ENCODE data around the gene ZNF691. TPM values are rescaled to one million over a fixed set of nuclear protein-coding genes. Genes with fewer than 3 reads are reported as not detected.
A peak's percentile ranks its signal among the peaks of the same experiment; 100 is the strongest.

The ZNF691 gene
- total RNA-seq, 1 donor from 2014 or later, result 4.5 TPM

DNA sequence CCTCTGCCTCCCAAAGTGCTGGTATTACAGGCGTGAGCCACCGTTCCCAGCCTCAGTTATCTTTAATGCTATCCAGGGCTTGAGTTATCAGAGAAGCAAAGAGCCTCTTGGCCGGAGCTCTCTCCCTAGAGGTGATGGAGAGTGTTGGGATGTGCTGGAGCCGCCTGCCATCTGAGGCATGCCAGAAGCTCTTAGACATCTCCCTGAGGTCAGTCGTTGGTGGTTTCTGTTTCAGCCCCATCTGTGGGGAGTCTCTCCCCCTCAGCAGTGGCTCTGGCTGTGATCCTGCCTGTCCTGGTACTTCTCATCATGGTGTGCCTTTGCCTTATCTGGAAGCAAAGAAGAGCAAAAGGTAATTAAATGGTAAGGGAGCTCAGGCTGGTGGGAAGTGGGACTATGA is 11.6 kb upstream of the ZNF691 start:
- Histone ChIP-seq H3K27me3 (ENCODE audit: control insufficient read depth, insufficient read depth, low read length) (no peaks in the 10 kb centered on the region), H3K4me3 (ENCODE audit: low read depth, low read length) (no peak overlapping the region), H3K36me3 (ENCODE audit: control insufficient read depth, insufficient read depth, low read length) (no peaks in the 10 kb centered on the region)
- TF ChIP-seq, protein P1, sequence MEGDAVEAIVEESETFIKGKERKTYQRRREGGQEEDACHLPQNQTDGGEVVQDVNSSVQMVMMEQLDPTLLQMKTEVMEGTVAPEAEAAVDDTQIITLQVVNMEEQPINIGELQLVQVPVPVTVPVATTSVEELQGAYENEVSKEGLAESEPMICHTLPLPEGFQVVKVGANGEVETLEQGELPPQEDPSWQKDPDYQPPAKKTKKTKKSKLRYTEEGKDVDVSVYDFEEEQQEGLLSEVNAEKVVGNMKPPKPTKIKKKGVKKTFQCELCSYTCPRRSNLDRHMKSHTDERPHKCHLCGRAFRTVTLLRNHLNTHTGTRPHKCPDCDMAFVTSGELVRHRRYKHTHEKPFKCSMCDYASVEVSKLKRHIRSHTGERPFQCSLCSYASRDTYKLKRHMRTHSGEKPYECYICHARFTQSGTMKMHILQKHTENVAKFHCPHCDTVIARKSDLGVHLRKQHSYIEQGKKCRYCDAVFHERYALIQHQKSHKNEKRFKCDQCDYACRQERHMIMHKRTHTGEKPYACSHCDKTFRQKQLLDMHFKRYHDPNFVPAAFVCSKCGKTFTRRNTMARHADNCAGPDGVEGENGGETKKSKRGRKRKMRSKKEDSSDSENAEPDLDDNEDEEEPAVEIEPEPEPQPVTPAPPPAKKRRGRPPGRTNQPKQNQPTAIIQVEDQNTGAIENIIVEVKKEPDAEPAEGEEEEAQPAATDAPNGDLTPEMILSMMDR (IDR thresholded peaks at IDR 0.05; ENCODE audit: insufficient read depth, low read length, severe bottlenecking), result no peak
- DNase-seq (ENCODE audit: low read depth) (no peak), FAIRE-seq (no peak)

DNA sequence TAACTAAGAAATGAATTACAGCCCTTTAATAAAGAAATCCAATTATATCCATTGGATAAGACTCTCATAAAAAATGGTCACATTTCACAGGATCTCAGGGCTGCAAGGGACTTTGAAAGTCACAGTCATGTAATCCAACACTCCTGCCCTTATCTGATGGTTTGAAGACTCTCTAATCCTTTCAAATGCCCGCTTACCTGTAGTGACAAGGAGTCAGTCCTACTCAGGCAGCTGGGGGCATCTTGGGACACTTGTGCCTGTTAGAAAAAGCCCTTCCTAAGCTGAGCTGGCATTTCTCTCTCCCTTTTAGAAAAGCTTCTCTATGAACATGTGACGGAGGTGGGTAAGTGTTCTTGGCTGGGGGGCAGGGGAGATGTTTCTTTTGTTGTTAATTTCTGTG is 11.0 kb upstream of the ZNF691 start:
- H3K4me3 ChIP-seq (ENCODE audit: low read depth, low read length), result no peak overlapping the region
- H3K27me3 ChIP-seq (ENCODE audit: control insufficient read depth, insufficient read depth, low read length), result no peaks in the 10 kb centered on the region
- TF ChIP-seq, protein P1 (IDR thresholded peaks at IDR 0.05; ENCODE audit: insufficient read depth, low read length, severe bottlenecking), result no peak
- DNase-seq (ENCODE audit: low read depth) (no peak), FAIRE-seq (no peak)
- H3K36me3 ChIP-seq (ENCODE audit: control insufficient read depth, insufficient read depth, low read length), result no peaks in the 10 kb centered on the region

DNA sequence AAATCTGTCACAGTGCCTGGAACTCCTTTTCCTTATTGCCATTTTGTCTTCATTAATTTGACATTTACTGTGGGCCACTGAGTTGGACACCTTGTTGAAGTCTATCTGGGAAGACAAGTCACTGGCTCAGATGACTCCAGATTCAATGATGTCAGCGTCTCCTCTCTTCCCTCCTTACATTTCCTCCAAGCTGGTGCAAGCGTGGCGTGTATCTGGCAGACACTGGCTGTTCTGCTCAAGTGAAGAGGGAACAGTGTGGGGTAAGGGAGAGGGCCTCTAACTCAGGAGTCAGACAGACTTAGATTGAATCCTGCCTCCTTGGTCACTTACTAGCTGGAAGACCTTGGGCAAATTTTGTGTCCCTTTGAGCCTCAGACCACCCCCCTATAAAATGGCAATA is 8.7 kb upstream of the ZNF691 start:
- FAIRE-seq (no peak), DNase-seq (ENCODE audit: low read depth) (no peak)
- H3K27me3 ChIP-seq (ENCODE audit: control insufficient read depth, insufficient read depth, low read length), result no peaks in the 10 kb centered on the region
- H3K4me3 ChIP-seq (ENCODE audit: low read depth, low read length), result no peak overlapping the region
- TF ChIP-seq, protein P1 (IDR thresholded peaks at IDR 0.05; ENCODE audit: insufficient read depth, low read length, severe bottlenecking), result no peak
- H3K36me3 ChIP-seq (ENCODE audit: control insufficient read depth, insufficient read depth, low read length), result peaks cover 1% of the 10 kb centered on the region

DNA sequence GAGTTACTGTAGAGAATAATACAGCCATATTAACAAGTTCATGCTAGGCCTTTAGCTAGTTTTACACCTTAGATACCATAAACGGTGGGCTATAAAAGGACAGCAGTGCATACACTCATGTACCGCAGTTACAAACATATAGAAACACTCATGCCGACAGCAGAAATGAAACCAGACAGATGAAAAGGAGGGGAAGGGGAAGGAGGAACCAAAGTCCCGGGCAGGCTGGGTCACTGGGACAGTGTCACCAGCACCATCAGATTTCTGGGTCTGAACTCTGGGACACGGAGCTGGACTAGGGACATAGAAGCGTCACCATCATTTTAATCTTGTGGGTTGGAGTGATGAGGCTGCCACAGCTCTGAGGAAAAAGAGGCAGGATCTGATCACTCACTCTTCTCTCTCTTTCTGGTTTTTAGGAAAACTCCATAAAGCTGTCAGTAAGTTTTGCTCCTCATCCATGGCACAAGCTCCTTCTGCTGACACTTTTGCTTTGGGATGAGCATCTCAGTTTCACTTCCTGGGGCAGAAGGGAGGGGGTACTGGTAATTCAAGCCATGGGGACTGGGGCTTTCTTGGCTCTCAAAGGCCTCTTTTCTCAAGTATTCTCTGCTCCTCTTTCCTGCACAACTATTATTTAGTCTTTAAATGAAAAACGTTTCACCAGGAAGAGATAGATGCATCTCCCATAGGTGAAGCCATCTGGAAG is 7.8 kb upstream of the ZNF691 start:
- Histone ChIP-seq H3K27me3 (ENCODE audit: control insufficient read depth, insufficient read depth, low read length) (no peaks in the 10 kb centered on the region), H3K4me3 (ENCODE audit: low read depth, low read length) (no peak overlapping the region), H3K36me3 (ENCODE audit: control insufficient read depth, insufficient read depth, low read length) (peaks cover 1% of the 10 kb centered on the region)
- no peak for DNase-seq (ENCODE audit: low read depth)
- FAIRE-seq, result peak; percentile 23
- TF ChIP-seq, protein P1 (IDR thresholded peaks at IDR 0.05; ENCODE audit: insufficient read depth, low read length, severe bottlenecking), result no peak

DNA sequence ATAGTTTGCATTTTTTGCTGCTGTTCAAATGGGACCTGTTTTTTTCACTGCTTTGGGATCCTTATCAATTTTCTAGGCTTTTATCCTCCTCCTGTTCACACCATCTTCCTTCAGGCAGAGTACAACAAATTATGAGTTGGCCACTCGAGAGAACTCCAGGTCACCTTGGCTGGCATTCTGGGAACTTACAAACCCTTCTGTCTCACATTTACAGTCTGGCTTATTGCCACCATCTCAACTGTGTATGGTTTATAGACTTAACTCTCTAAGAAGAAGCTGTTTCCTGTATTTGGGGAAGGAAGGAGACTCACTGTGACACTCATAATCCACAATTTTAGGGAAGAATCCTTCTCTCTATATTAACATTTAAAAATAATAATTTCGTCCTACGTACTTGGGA is 5.4 kb upstream of the ZNF691 start:
- TF ChIP-seq, protein P1 (IDR thresholded peaks at IDR 0.05; ENCODE audit: insufficient read depth, low read length, severe bottlenecking), result no peak
- no peak for FAIRE-seq
- H3K4me3 ChIP-seq (ENCODE audit: low read depth, low read length), result no peak overlapping the region

More for the DNA sequence above, 5.4 kb upstream of the ZNF691 start:
- DNase-seq (ENCODE audit: low read depth), result no peak
- Histone ChIP-seq H3K36me3 (ENCODE audit: control insufficient read depth, insufficient read depth, low read length) (peaks cover 1% of the 10 kb centered on the region), H3K27me3 (ENCODE audit: control insufficient read depth, insufficient read depth, low read length) (no peaks in the 10 kb centered on the region)
